ENCODE data around the gene EFHD2. TPM values are rescaled to one million over a fixed set of nuclear protein-coding genes. Genes with fewer than 3 reads are reported as not detected.

Gene EFHD2
- total RNA-seq, 1 donor from 2014 or later = 12.5 TPM

DNA sequence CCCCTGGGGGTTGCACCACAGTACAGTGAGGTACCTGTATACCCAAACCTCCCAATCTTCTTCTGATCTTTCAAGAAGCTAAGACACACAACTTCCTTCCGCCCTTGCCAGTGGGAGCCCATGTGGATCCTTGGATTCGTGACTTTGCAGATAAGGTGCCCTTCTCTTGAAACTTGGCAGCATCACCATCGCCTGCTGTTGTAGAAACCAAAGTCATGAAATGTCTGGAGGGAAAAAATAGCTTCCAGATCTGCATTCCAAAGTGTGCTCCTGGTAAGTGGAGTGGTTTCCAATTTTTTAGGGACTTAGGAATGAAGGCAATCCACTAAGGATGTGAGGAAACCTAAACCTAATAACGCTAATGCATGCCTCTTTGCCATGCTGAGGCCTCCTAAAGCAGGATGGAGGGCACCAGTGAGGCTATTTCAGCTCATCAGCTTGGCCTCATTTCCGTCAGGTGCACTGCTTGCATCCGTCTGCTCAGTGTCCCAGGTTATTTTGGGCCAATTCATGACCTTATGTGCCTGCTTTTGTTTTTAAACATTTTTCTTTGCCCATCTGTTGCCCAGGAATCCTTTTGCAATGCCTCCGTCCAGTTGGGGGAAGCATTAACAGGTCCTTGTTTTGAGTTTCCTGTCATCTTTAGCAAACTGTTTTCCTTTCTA lies 8.2 kb upstream of the EFHD2 start:
- no peaks in the 10 kb centered on the region for H3K4me1 ChIP-seq (ENCODE audit: control insufficient read depth in 3 of 3, insufficient read depth in 3 of 3, low read length in 3 of 3)
- H3K4me3 ChIP-seq (ENCODE audit: low read length in 3 of 3) = no peak overlapping the region
- H3K9ac ChIP-seq (ENCODE audit: low read depth in 1 of 3, low read length in 3 of 3) = no peak overlapping the region
- no peak overlapping the region for H3K27ac ChIP-seq (ENCODE audit: low read depth, low read length)
- H3K27me3 ChIP-seq (ENCODE audit: control insufficient read depth in 3 of 3, insufficient read depth in 3 of 3, low read length in 3 of 3) = no peaks in the 10 kb centered on the region
- peaks cover 3 to 6% (median 5%) of the 10 kb centered on the region in 3 donors for H3K9me3 ChIP-seq (ENCODE audit: control insufficient read depth in 3 of 3, low read length in 3 of 3)
- no peaks in the 10 kb centered on the region for H3K36me3 ChIP-seq (ENCODE audit: control insufficient read depth in 3 of 3, insufficient read depth in 3 of 3, low read length in 3 of 3)

DNA sequence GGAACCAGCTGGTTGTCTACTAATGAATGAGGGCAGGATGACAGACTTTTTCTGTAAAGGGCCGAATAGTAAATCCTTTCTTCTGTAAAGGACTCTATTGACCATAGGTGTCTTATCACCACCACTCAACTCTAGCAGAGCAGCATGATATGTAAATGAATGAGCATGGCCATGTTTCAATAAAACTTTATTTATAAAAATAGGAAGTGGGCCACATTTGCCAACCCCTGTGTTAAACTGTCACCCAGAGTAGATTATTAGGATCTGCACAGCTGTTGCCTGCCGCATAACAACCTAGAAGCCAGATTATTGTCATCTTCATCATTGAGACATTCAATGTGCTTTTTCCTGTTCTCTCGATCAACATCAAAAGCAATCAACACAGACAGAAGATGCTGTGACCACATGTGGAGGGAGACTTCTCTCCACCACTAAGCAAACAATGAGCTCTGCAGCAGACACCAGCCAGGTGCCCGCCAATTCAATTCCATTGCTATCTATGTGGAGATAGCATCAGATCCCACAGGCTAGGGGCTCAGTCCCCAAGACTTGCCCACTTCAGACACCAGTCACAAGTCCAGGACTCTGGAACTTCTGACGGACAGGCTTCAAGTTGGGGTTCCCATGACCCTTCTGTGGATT lies 6.8 kb upstream of the EFHD2 start:
- Histone ChIP-seq H3K27ac (ENCODE audit: low read depth, low read length) (no peak overlapping the region), H3K9me3 (ENCODE audit: control insufficient read depth in 3 of 3, low read length in 3 of 3) (peaks cover 3 to 6% (median 5%) of the 10 kb centered on the region in 3 donors), H3K27me3 (ENCODE audit: control insufficient read depth in 3 of 3, insufficient read depth in 3 of 3, low read length in 3 of 3) (no peaks in the 10 kb centered on the region), H3K36me3 (ENCODE audit: control insufficient read depth in 3 of 3, insufficient read depth in 3 of 3, low read length in 3 of 3) (no peaks in the 10 kb centered on the region), H3K9ac (ENCODE audit: low read depth in 1 of 3, low read length in 3 of 3) (no peak overlapping the region), H3K4me1 (ENCODE audit: control insufficient read depth in 3 of 3, insufficient read depth in 3 of 3, low read length in 3 of 3) (peaks cover 0 to 6% (median 5%) of the 10 kb centered on the region in 3 donors), H3K4me3 (ENCODE audit: low read length in 3 of 3) (no peak overlapping the region)

DNA sequence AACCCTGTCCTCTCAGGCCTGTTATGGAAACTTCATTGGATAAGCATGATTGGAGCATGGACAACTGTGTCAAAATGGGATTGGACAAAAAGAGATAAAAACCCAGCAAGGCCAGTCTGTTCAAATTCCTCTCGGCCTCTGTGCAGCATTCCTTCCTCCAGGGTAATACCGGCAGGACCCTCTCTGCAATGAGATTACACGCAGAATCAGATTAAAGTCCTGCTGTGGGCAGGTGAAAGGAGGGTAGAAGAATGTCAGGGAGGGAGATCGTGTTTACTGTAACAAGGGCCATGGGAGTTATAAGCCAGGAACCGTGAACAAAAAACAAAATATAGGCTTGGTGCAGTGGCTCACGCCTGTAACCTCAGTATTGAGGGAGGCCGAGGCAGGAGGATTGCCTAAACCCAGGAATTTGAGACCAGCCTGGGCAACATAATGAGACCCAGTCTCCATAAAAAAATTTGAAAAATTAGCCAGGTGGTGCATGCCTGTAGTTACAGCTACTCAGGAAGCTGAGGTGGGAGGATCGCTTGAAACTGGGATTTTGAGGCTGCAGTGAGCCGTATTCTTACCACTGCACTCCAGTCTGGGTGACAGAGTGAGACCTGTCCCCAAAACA lies 5.6 kb upstream of the EFHD2 start:
- no peak overlapping the region for H3K9ac ChIP-seq (ENCODE audit: low read depth in 1 of 3, low read length in 3 of 3)
- H3K27ac ChIP-seq (ENCODE audit: low read depth, low read length) = no peak overlapping the region
- peaks cover 3 to 6% (median 5%) of the 10 kb centered on the region in 3 donors for H3K9me3 ChIP-seq (ENCODE audit: control insufficient read depth in 3 of 3, low read length in 3 of 3)
- peaks cover 2 to 11% (median 7%) of the 10 kb centered on the region in 3 donors for H3K4me1 ChIP-seq (ENCODE audit: control insufficient read depth in 3 of 3, insufficient read depth in 3 of 3, low read length in 3 of 3)
- no peak overlapping the region for H3K4me3 ChIP-seq (ENCODE audit: low read length in 3 of 3)
- no peaks in the 10 kb centered on the region for H3K27me3 ChIP-seq (ENCODE audit: control insufficient read depth in 3 of 3, insufficient read depth in 3 of 3, low read length in 3 of 3)
- no peaks in the 10 kb centered on the region for H3K36me3 ChIP-seq (ENCODE audit: control insufficient read depth in 3 of 3, insufficient read depth in 3 of 3, low read length in 3 of 3)

DNA sequence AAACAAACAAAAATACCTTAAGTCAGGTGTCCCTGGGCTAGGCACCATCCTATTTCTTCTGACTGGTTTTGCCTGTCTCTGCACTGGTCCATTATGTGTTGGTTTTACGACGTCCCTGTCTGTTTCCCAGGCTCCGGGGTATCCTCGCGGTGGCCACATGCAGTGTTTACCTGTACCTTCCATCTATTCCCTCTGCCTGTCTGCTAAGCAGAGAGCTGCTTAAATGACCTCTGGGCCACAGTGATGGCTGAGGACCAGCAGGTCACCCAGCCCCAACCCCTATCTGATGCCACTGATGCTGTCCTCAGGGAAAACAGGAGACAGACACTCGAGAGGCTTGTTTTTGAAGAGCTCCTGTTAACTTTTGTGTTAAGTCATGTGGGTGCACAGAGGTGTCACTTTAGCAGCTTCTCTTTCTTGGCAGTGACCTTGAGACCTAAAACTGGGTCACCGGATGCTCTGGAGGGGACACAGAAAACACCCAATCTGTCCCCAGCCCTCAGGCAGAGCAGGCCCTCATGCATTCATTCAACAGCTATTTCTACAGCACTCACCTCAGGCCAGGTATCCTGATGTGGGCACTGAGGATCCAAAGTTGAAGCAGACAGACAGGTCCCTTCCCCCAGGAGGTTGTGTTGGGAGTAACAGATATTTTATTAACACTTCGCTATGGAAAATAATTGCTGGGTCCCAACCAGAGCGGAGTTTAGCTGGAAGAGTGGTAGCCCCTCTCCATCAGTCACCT lies 4.4 kb upstream of the EFHD2 start:
- Histone ChIP-seq H3K27ac (ENCODE audit: low read depth, low read length) (no peak overlapping the region), H3K27me3 (ENCODE audit: control insufficient read depth in 3 of 3, insufficient read depth in 3 of 3, low read length in 3 of 3) (no peaks in the 10 kb centered on the region), H3K4me1 (ENCODE audit: control insufficient read depth in 3 of 3, insufficient read depth in 3 of 3, low read length in 3 of 3) (peaks cover 4 to 13% (median 11%) of the 10 kb centered on the region in 3 donors), H3K36me3 (ENCODE audit: control insufficient read depth in 3 of 3, insufficient read depth in 3 of 3, low read length in 3 of 3) (no peaks in the 10 kb centered on the region), H3K9me3 (ENCODE audit: control insufficient read depth in 3 of 3, low read length in 3 of 3) (no peaks in the 10 kb centered on the region), H3K9ac (ENCODE audit: low read depth in 1 of 3, low read length in 3 of 3) (no peak overlapping the region), H3K4me3 (ENCODE audit: low read length in 3 of 3) (no peak overlapping the region)

DNA sequence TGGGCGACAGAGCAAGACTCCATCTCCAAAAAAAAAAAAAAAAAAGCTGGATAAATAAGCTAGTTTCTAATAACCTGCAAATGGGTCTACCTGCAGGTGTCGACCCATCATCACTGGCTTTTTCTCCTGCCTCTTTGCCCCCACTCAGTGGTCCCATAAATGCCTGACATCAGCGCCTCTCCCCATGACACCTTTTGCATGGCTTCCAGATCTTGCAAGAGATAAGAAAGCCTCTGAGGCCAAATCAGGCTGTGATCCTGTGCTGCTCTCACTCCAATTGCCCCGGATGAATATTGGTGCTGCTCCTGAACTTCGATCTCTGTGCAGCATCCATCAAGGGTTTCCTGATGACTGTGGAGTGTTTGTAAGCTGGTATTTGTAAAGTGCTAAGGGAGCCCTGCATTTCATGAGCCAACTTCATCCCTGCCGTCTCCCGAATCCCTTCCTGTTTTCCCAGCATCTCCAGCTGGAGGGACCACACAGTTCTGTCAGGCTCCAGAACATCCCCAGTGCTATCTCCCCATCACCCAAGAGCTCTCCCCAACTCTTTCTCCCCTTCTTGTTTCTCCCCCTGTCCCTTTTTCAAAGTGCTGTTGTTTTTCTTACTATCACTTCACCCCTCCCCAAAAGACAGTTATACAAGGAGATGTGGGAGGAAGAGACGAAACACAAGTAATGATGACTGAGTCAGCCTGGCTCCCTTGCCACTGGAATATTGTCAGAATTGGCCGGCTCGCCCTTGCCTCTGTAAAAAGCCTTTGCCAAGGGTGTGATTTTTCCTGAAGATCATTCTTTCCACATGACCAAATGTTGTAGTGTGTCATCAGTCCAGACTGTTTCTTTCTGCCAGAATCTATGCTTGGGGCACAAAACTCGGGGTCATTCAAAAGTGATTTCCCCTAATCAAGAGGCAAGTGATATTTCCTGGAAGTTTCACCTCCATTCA lies 2.8 kb upstream of the EFHD2 start:
- Histone ChIP-seq H3K9me3 (ENCODE audit: control insufficient read depth in 3 of 3, low read length in 3 of 3) (no peaks in the 10 kb centered on the region), H3K27me3 (ENCODE audit: control insufficient read depth in 3 of 3, insufficient read depth in 3 of 3, low read length in 3 of 3) (peaks cover 6 to 10% (median 8%) of the 10 kb centered on the region in 3 donors), H3K36me3 (ENCODE audit: control insufficient read depth in 3 of 3, insufficient read depth in 3 of 3, low read length in 3 of 3) (no peaks in the 10 kb centered on the region), H3K4me1 (ENCODE audit: control insufficient read depth in 3 of 3, insufficient read depth in 3 of 3, low read length in 3 of 3) (peaks cover 13 to 24% (median 13%) of the 10 kb centered on the region in 3 donors), H3K27ac (ENCODE audit: low read depth, low read length) (no peak overlapping the region), H3K4me3 (ENCODE audit: low read length in 3 of 3) (no peak overlapping the region), H3K9ac (ENCODE audit: low read depth in 1 of 3, low read length in 3 of 3) (no peak overlapping the region)

DNA sequence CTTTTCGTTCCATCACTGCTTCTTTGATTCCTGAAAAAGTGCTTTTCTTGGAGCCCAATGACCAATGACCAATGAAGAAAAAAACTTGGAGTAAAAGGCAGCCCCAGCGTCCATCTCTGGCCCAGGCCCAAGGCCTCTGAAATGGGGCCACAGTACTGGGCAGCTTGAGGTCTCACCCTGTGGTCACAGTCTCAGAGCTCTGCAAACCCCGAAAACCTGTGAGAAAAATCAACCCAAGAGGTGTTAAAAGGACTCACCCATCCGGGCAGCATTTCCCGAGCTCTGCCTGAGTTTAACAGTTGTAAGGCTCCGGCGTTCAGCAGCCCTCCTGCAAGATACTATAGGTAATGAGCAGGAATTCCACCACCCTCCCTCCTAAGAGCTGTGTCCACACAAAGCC lies 2.1 kb upstream of the EFHD2 start:
- Histone ChIP-seq H3K9ac (ENCODE audit: low read depth in 1 of 3, low read length in 3 of 3) (no peak overlapping the region), H3K9me3 (ENCODE audit: control insufficient read depth in 3 of 3, low read length in 3 of 3) (no peaks in the 10 kb centered on the region), H3K4me3 (ENCODE audit: low read length in 3 of 3) (no peak overlapping the region), H3K36me3 (ENCODE audit: control insufficient read depth in 3 of 3, insufficient read depth in 3 of 3, low read length in 3 of 3) (no peaks in the 10 kb centered on the region), H3K27ac (ENCODE audit: low read depth, low read length) (no peak overlapping the region), H3K27me3 (ENCODE audit: control insufficient read depth in 3 of 3, insufficient read depth in 3 of 3, low read length in 3 of 3) (peaks cover 6 to 12% (median 10%) of the 10 kb centered on the region in 3 donors), H3K4me1 (ENCODE audit: control insufficient read depth in 3 of 3, insufficient read depth in 3 of 3, low read length in 3 of 3) (peaks cover 16 to 24% (median 17%) of the 10 kb centered on the region in 3 donors)

DNA sequence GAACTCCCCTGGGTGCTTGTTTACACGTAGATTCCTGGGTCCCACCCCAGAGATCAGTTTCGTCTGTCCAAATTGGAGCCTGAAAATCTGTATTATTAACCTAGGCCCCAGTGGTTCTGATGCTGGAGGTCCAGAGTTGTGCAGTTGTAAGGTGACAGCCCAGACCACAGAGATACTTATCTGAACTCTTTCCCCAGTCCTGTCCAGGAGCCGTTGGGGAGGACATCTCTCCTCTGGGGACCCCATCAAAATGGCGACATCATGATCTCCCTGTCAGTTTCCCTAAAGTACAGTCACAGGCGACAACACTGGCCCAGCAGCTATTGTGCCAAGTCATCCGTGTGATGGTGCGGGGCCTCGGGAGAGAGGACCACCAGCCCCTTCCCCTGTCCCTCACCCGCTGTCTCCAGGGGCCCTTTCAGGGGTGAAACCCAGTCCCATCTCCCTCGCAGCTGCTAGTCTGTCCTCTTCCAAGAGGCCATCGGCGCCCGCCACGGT lies 749 bp upstream of the EFHD2 start:
- Histone ChIP-seq H3K9ac (ENCODE audit: low read depth in 1 of 3, low read length in 3 of 3) (peak overlapping the region in 2 of 3 donors; percentile 50 to 53), H3K27me3 (ENCODE audit: control insufficient read depth in 3 of 3, insufficient read depth in 3 of 3, low read length in 3 of 3) (peaks cover 6 to 18% (median 14%) of the 10 kb centered on the region in 3 donors), H3K4me3 (ENCODE audit: low read length in 3 of 3) (peak overlapping the region; percentile 22 to 67 (median 38)), H3K9me3 (ENCODE audit: control insufficient read depth in 3 of 3, low read length in 3 of 3) (no peaks in the 10 kb centered on the region), H3K36me3 (ENCODE audit: control insufficient read depth in 3 of 3, insufficient read depth in 3 of 3, low read length in 3 of 3) (no peaks in the 10 kb centered on the region), H3K4me1 (ENCODE audit: control insufficient read depth in 3 of 3, insufficient read depth in 3 of 3, low read length in 3 of 3) (peaks cover 21 to 38% (median 24%) of the 10 kb centered on the region in 3 donors), H3K27ac (ENCODE audit: low read depth, low read length) (no peak overlapping the region)

DNA sequence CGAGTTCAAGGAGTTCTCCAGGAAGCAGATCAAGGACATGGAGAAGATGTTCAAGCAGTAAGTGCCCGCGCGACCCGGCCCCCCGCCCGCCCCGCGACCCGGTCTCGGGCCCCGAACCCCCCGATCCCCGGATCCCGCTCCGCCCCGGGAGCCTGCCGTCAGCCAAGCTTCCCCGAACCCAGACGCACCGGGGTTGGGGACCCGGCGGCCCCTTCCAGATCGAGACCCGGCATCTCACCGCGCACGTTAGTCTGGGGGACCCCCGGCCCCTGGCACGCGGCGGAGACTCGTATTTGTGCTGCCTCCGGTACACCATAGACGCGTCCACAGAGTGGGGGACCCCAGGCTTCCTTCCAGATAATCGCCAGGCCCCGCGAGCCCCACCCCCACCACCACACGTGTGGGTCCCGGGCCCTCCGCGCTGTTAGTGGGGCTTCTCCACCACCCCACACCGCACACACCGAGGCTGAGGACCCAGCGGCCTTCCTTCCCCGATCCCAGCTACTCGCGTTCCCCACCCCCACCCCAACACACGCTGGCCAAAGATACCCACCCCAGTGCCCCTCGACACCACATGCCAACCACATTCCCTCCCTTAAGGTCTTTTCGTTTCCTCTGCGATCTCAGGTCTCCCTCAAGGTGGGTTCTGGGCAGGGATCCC lies 665 bp downstream of the EFHD2 start:
- Histone ChIP-seq H3K4me1 (ENCODE audit: control insufficient read depth in 3 of 3, insufficient read depth in 3 of 3, low read length in 3 of 3) (peaks cover 21 to 39% (median 24%) of the 10 kb centered on the region in 3 donors), H3K9ac (ENCODE audit: low read depth in 1 of 3, low read length in 3 of 3) (peak overlapping the region; percentile 53 to 70 (median 69)), H3K36me3 (ENCODE audit: control insufficient read depth in 3 of 3, insufficient read depth in 3 of 3, low read length in 3 of 3) (no peaks in the 10 kb centered on the region), H3K4me3 (ENCODE audit: low read length in 3 of 3) (peak overlapping the region; percentile 67 to 70 (median 70)), H3K27me3 (ENCODE audit: control insufficient read depth in 3 of 3, insufficient read depth in 3 of 3, low read length in 3 of 3) (peaks cover 6 to 18% (median 14%) of the 10 kb centered on the region in 3 donors), H3K27ac (ENCODE audit: low read depth, low read length) (no peak overlapping the region), H3K9me3 (ENCODE audit: control insufficient read depth in 3 of 3, low read length in 3 of 3) (no peaks in the 10 kb centered on the region)

Measured in skeletal muscle tissue (tissue), 4 donors.